Measurements from ENCODE around the gene ATP6V1B1. TPM values are rescaled to one million over a fixed set of nuclear protein-coding genes. Genes with fewer than 3 reads are reported as not detected.

Gene ATP6V1B1
- total RNA-seq, 1 experiment from 2014 or later: 4.0 TPM

GRCh38 chr2:70916291-70916690 is 19.4 kb upstream of the ATP6V1B1 start:
- Mint-ChIP-seq H3K9me3 (ENCODE audit: unreplicated experiment) (no peaks in the 10 kb centered on the region), H3K36me3 (ENCODE audit: insufficient read depth, unreplicated experiment) (peaks cover 6% of the 10 kb centered on the region), H3K4me3 (ENCODE audit: unreplicated experiment) (no peak overlapping the region), H3K27ac (ENCODE audit: unreplicated experiment) (no peak overlapping the region), H3K4me1 (ENCODE audit: low read depth, unreplicated experiment) (no peaks in the 10 kb centered on the region), H3K27me3 (ENCODE audit: insufficient read depth, unreplicated experiment) (peaks cover 3% of the 10 kb centered on the region)
- ChIA-PET POLR2A (no interaction called here), CTCF (no interaction called here)
- no peaks in the 10 kb centered on the region for H3K27me3 ChIP-seq (replicated peaks; ENCODE audit: control insufficient read depth, insufficient read depth, low read length)
- H3K4me1 ChIP-seq: no peaks in the 10 kb centered on the region
- peaks cover 6% of the 10 kb centered on the region; the same call in 1 of the 2 replicates for H3K9me3 ChIP-seq
- no peak for DNase-seq
- intact Hi-C loops (cut with micrococcal nuclease; ENCODE audit: unreplicated experiment): no loop called here
- no peaks in the 10 kb centered on the region for H3K36me3 ChIP-seq (ENCODE audit: control insufficient read depth, insufficient read depth, low read length)
- no peak for TF ChIP-seq CTCF (IDR thresholded peaks at IDR 0.05; ENCODE audit: insufficient read depth in 1 of 2, low read depth in 1 of 2, low read length in 1 of 2, severe bottlenecking in 1 of 2, unreplicated experiment in 1 of 2)
- H3K4me3 ChIP-seq (ENCODE audit: low read depth, low read length): no peak overlapping the region
- BruUV-seq (replicated peaks): no TSS peak

GRCh38 chr2:70918016-70918415 is 17.7 kb upstream of the ATP6V1B1 start:
- Mint-ChIP-seq H3K27ac (ENCODE audit: unreplicated experiment) (no peak overlapping the region), H3K27me3 (ENCODE audit: insufficient read depth, unreplicated experiment) (peaks cover 3% of the 10 kb centered on the region), H3K9me3 (ENCODE audit: unreplicated experiment) (no peaks in the 10 kb centered on the region), H3K36me3 (ENCODE audit: insufficient read depth, unreplicated experiment) (peaks cover 6% of the 10 kb centered on the region), H3K4me3 (ENCODE audit: unreplicated experiment) (no peak overlapping the region), H3K4me1 (ENCODE audit: low read depth, unreplicated experiment) (no peaks in the 10 kb centered on the region)
- H3K4me1 ChIP-seq: peaks cover 6% of the 10 kb centered on the region; the same call in 1 of the 2 replicates
- no TSS peak for BruUV-seq (replicated peaks)
- CTCF ChIA-PET: interaction anchor here (1.5 kb wide), 1 partner anchor 42 kb away, joined by 4 read pairs; no protein-coding TSS in a partner anchor
- DNase-seq: no peak
- peaks cover 6% of the 10 kb centered on the region; the same call in 1 of the 2 replicates for H3K9me3 ChIP-seq
- no peaks in the 10 kb centered on the region for H3K36me3 ChIP-seq (ENCODE audit: control insufficient read depth, insufficient read depth, low read length)
- H3K4me3 ChIP-seq (ENCODE audit: low read depth, low read length): no peak overlapping the region
- H3K27me3 ChIP-seq (replicated peaks; ENCODE audit: control insufficient read depth, insufficient read depth, low read length): no peaks in the 10 kb centered on the region
- POLR2A ChIA-PET: no interaction called here
- intact Hi-C loops (cut with micrococcal nuclease; ENCODE audit: unreplicated experiment): loop anchor here (2.0 kb wide), 1 partner anchor 29 kb away; no protein-coding TSS in a partner anchor
- TF ChIP-seq CTCF (IDR thresholded peaks at IDR 0.05; ENCODE audit: insufficient read depth in 1 of 2, low read depth in 1 of 2, low read length in 1 of 2, severe bottlenecking in 1 of 2, unreplicated experiment in 1 of 2): no peak

GRCh38 chr2:70919672-70920366 is 15.9 kb upstream of the ATP6V1B1 start:
- Histone ChIP-seq H3K27me3 (replicated peaks; ENCODE audit: control insufficient read depth, insufficient read depth, low read length) (no peaks in the 10 kb centered on the region), H3K4me3 (ENCODE audit: low read depth, low read length) (no peak overlapping the region), H3K4me1 (peaks cover 6% of the 10 kb centered on the region; the same call in 1 of the 2 replicates), H3K9me3 (peaks cover 6% of the 10 kb centered on the region; the same call in 1 of the 2 replicates), H3K36me3 (ENCODE audit: control insufficient read depth, insufficient read depth, low read length) (no peaks in the 10 kb centered on the region)
- no peaks in the 10 kb centered on the region for H3K4me1 Mint-ChIP-seq (ENCODE audit: low read depth, unreplicated experiment)
- peak; percentile 94 to 96 for TF ChIP-seq CTCF (IDR thresholded peaks at IDR 0.05; ENCODE audit: insufficient read depth in 1 of 2, low read depth in 1 of 2, low read length in 1 of 2, severe bottlenecking in 1 of 2, unreplicated experiment in 1 of 2)
- ChIA-PET CTCF (interaction anchor here (1.0 to 2.0 kb wide), 3 partner anchors 29 to 51 kb away, joined by 5 to 12 read pairs (median 5); no protein-coding TSS in a partner anchor), POLR2A (no interaction called here)
- intact Hi-C loops (cut with micrococcal nuclease; ENCODE audit: unreplicated experiment): loop anchor here (1.0 to 2.0 kb wide), 2 partner anchors 27 to 49 kb away; no protein-coding TSS in a partner anchor
- H3K27me3 Mint-ChIP-seq (ENCODE audit: insufficient read depth, unreplicated experiment): peaks cover 5% of the 10 kb centered on the region
- H3K4me3 Mint-ChIP-seq (ENCODE audit: unreplicated experiment): no peak overlapping the region
- no peak overlapping the region for H3K27ac Mint-ChIP-seq (ENCODE audit: unreplicated experiment)
- DNase-seq: peak; percentile 84 to 93
- peaks cover 6% of the 10 kb centered on the region for H3K36me3 Mint-ChIP-seq (ENCODE audit: insufficient read depth, unreplicated experiment)
- H3K9me3 Mint-ChIP-seq (ENCODE audit: unreplicated experiment): no peaks in the 10 kb centered on the region
- BruUV-seq (replicated peaks): no TSS peak

All from Caco-2 (cell line).